Parathyroid adenoma (tissue), 2 donors: Measurements from ENCODE around the gene TMEM196.

Source experiments
- H2AFZ ChIP-seq: fragments of 300-600 bp; sonication (generic); one replicate; pipeline ENCODE4 v1.7.0; 2017; ENCODE audit warnings: antibody characterized with exemption, mild to moderate bottlenecking
- H3K27ac ChIP-seq: fragments of 300-600 bp; sonication (generic); one replicate; pipeline ENCODE4 v1.7.0; 2017
- H3K27me3 ChIP-seq: fragments of 300-600 bp; sonication (generic); one replicate; pipeline ENCODE4 v1.7.0; 2017; ENCODE audit warnings: low read length; ENCODE audit not compliant: control insufficient read depth, insufficient read depth
- H3K36me3 ChIP-seq: fragments of 300-600 bp; sonication (generic); one replicate; pipeline ENCODE4 v1.7.0; 2017; ENCODE audit warnings: low read length; ENCODE audit not compliant: control insufficient read depth, insufficient read depth
- H3K4me1 ChIP-seq: fragments of 300-600 bp; sonication (generic); one replicate; pipeline ENCODE4 v1.7.0; 2017; ENCODE audit warnings: control low read depth
- H3K4me2 ChIP-seq: fragments of 300-600 bp; sonication (generic); one replicate; pipeline ENCODE4 v1.7.0; 2017; ENCODE audit warnings: low read length
- H3K4me3 ChIP-seq: fragments of 300-600 bp; sonication (generic); one replicate; pipeline ENCODE4 v1.7.0; 2017; ENCODE audit warnings: low read depth, low read length
- H3K79me2 ChIP-seq: fragments of 300-600 bp; sonication (generic); one replicate; pipeline ENCODE4 v1.7.0; 2017; ENCODE audit warnings: control low read depth
- H3K9ac ChIP-seq: fragments of 300-600 bp; sonication (generic); one replicate; pipeline ENCODE4 v1.7.0; 2017; ENCODE audit warnings: mild to moderate bottlenecking
- H3K9me3 ChIP-seq: fragments of 300-600 bp; sonication (generic); one replicate; pipeline ENCODE4 v1.7.0; 2017; ENCODE audit warnings: low read length; ENCODE audit not compliant: control insufficient read depth
- TF ChIP-seq, protein P1 (sequence below): fragments of 300-600 bp; sonication (generic); IDR thresholded peaks from one replicate; pipeline ENCODE4 v1.7.0; 2017; ENCODE audit warnings: antibody characterized with exemption, mild to moderate bottlenecking
- donor health status: primary hyperparathyroidism.

TMEM196 gene

DNA sequence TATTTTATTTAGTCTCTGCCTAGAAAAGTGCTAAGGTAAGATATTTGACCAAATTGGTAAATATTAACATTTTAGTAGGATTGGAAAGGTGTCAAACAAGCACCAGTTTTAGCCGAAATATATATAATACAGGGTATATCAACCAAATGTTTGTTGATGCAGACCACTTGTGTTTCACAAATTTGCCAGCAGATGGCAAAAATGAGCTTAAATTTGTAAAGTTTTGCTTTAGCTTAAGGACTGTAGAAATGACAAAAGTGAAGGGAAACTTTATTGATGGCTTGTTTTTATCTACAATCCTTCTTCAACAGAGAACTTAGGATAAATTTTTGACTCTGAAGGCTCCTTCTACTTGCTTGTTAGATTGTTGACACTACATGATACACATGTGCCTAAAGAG lies 59.7 kb downstream of the TMEM196 start:
- no peaks in the 10 kb centered on the region for H3K36me3 ChIP-seq
- no peak overlapping the region for H3K4me2 ChIP-seq
- no peak overlapping the region for H3K4me3 ChIP-seq
- no peak overlapping the region for H3K27ac ChIP-seq
- H3K9me3 ChIP-seq, result no peaks in the 10 kb centered on the region
- no peak overlapping the region for H2AFZ ChIP-seq
- TF ChIP-seq, protein P1, sequence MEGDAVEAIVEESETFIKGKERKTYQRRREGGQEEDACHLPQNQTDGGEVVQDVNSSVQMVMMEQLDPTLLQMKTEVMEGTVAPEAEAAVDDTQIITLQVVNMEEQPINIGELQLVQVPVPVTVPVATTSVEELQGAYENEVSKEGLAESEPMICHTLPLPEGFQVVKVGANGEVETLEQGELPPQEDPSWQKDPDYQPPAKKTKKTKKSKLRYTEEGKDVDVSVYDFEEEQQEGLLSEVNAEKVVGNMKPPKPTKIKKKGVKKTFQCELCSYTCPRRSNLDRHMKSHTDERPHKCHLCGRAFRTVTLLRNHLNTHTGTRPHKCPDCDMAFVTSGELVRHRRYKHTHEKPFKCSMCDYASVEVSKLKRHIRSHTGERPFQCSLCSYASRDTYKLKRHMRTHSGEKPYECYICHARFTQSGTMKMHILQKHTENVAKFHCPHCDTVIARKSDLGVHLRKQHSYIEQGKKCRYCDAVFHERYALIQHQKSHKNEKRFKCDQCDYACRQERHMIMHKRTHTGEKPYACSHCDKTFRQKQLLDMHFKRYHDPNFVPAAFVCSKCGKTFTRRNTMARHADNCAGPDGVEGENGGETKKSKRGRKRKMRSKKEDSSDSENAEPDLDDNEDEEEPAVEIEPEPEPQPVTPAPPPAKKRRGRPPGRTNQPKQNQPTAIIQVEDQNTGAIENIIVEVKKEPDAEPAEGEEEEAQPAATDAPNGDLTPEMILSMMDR, result peak; percentile 43
- no peak overlapping the region for H3K9ac ChIP-seq
- no peaks in the 10 kb centered on the region for H3K27me3 ChIP-seq
- H3K4me1 ChIP-seq, result peaks cover 4% of the 10 kb centered on the region
- H3K79me2 ChIP-seq, result no peaks in the 10 kb centered on the region

DNA sequence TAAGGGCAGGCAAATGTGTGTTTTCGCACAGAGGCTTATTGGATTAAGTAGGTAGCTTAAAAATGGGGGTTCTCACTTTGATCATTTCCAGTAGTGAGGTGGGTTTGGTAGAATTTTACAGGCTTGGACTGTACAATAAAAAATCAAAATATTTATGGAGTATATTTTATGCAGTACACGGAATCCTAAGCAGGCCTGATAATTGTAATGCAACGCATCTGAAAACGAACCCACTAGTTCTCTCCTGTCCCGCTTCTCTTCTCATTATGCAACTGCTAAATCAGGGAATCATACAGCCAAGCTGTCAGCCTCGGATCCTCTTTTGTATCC lies 64.2 kb downstream of the TMEM196 start:
- Histone ChIP-seq H3K4me1 (peaks cover 4% of the 10 kb centered on the region), H3K27me3 (no peaks in the 10 kb centered on the region), H3K4me2 (peak overlapping the region; percentile 70), H3K27ac (peak overlapping the region; percentile 50), H3K79me2 (peaks cover 6% of the 10 kb centered on the region), H3K36me3 (no peaks in the 10 kb centered on the region), H3K9me3 (no peaks in the 10 kb centered on the region), H2AFZ (peak overlapping the region; percentile 89), H3K4me3 (peak overlapping the region; percentile 92), H3K9ac (no peak overlapping the region)
- TF ChIP-seq, protein P1, result no peak

DNA sequence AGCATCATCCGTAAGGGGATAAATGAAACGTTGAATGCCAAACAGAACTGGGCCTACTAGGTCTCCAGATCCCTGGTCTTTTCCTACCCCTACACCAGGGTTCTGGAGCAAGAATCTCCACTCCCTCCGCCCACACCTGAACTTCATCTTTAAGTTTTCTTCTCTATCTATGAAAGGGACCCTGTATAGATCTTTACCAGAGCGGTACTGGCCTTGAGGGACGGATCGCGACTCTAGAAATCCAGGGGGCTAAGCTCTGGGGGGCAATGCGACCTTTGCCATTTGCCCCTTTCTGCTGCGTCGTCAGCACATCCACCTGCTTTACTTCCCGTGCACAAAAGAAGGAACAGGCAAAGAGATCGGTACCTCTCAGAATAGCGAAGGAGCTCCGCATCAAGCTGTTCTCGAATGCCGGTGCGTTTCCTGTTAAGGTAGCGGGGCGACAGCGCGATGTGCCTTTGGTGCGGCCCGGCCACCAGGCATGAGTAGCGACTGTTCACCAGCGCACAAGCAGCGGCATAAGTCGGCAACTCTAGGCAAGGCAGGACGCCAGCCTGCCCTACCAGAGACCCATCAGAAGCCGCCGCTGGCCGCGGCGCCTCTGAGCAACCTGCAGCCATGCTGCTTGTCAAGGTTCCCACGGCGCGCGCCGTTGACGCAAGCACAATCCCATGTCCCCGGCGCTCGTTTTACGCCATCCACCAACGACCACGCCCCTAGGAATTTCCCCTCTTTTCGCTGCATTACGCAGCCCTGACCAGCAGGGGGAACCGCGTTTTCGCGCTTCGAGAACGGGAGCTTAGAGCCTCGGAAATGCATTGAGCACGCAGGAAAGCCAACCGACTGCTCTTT lies 64.8 kb downstream of the TMEM196 start, which contains the start of gene POLR1F:
POLR1F (minus strand) TSS at position 641 of the 852 bp plus-strand sequence; CDS start at position 620, 21 bp downstream.
- no peaks in the 10 kb centered on the region for H3K27me3 ChIP-seq
- H2AFZ ChIP-seq, result peak within 1 kb of the TSS; percentile 89
- H3K9me3 ChIP-seq, result no peaks in the 10 kb centered on the region
- peaks cover 4% of the 10 kb centered on the region for H3K4me1 ChIP-seq
- H3K36me3 ChIP-seq, result no peaks in the 10 kb centered on the region
- H3K9ac ChIP-seq, result peak within 1 kb of the TSS; percentile 2
- TF ChIP-seq, protein P1, result peak; percentile 93
- peak within 1 kb of the TSS; percentile 50 for H3K27ac ChIP-seq
- H3K4me3 ChIP-seq, result peak within 1 kb of the TSS; percentile 92
- H3K79me2 ChIP-seq, result peaks cover 6% of the 10 kb centered on the region
- H3K4me2 ChIP-seq, result peak within 1 kb of the TSS; percentile 70

DNA sequence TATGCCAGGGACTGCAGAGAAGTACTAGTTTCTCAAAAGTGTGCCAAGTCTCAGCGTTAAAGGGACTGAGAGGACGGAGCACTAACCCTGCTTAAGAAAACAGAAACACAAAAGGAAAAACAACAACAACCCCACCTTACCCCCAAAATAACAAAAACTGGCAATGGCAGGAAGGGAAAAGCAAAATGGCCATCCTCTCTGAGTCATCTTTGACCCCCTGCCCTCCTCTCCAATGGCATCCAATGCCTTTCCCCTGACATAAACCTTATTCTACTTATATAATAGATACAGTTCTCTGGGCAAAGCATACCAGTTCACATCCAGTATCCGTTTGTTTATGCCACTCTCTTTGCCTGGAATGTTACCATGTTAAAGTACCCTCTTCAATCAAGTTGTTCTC lies 66.2 kb downstream of the TMEM196 start:
- Histone ChIP-seq H3K27ac (no peak overlapping the region), H3K9me3 (no peaks in the 10 kb centered on the region), H3K4me2 (no peak overlapping the region), H3K4me1 (peaks cover 4% of the 10 kb centered on the region), H2AFZ (no peak overlapping the region), H3K79me2 (peaks cover 6% of the 10 kb centered on the region), H3K36me3 (no peaks in the 10 kb centered on the region), H3K9ac (no peak overlapping the region), H3K4me3 (no peak overlapping the region), H3K27me3 (no peaks in the 10 kb centered on the region)
- TF ChIP-seq, protein P1, result no peak

DNA sequence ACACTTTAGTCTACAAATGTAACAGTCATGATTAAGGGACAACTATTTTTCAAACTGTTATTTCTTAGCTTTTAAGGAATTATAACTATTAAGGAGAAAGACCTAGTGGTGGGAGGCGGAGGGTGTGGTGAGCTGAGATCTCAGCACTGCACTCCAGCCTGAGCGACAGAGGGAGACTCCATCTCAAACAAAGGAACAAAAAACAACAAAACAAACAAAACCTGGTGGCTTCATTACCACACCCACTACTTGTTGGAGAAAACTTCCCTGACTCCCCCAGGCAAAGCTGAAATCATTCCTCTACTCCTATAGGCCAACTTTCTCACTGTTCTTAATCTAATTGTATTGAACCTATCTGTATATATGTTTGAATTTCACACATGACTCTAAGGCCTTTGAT lies 67.8 kb downstream of the TMEM196 start:
- Histone ChIP-seq H2AFZ (no peak overlapping the region), H3K9me3 (no peaks in the 10 kb centered on the region), H3K4me3 (no peak overlapping the region), H3K27ac (no peak overlapping the region), H3K9ac (no peak overlapping the region), H3K27me3 (no peaks in the 10 kb centered on the region), H3K4me2 (no peak overlapping the region), H3K79me2 (peaks cover 6% of the 10 kb centered on the region), H3K36me3 (no peaks in the 10 kb centered on the region), H3K4me1 (peaks cover 4% of the 10 kb centered on the region)
- TF ChIP-seq, protein P1, result no peak
